GM23338 (cell line): ENCODE measurements around the gene WNT9A.

Source experiments
- EZH2 ChIP-seq: fragments of 200-600 bp; sonication (generic); IDR thresholded peaks from one replicate; pipeline ENCODE4 v1.8.0; 2017; ENCODE audit warnings: antibody characterized with exemption, mild to moderate bottlenecking, low read depth; ENCODE audit not compliant: unreplicated experiment
- REST ChIP-seq: IDR thresholded peaks from one replicate; pipeline ENCODE4 v1.6.1; 2018; ENCODE audit warnings: antibody characterized with exemption; ENCODE audit not compliant: unreplicated experiment
- TF ChIP-seq, protein P1 (sequence below), 2 experiments: fragments of 200-600 bp in 1 of 2; sonication (generic) in 1 of 2; conservative IDR thresholded peaks; 2 replicates each; pipeline versions ENCODE4 v1.5.1 to v1.6.1; 2016 to 2017; ENCODE audit warnings: antibody characterized with exemption in 2 of 2, low read depth in 2 of 2, mild to moderate bottlenecking in 2 of 2, moderate library complexity in 1 of 2

DNA sequence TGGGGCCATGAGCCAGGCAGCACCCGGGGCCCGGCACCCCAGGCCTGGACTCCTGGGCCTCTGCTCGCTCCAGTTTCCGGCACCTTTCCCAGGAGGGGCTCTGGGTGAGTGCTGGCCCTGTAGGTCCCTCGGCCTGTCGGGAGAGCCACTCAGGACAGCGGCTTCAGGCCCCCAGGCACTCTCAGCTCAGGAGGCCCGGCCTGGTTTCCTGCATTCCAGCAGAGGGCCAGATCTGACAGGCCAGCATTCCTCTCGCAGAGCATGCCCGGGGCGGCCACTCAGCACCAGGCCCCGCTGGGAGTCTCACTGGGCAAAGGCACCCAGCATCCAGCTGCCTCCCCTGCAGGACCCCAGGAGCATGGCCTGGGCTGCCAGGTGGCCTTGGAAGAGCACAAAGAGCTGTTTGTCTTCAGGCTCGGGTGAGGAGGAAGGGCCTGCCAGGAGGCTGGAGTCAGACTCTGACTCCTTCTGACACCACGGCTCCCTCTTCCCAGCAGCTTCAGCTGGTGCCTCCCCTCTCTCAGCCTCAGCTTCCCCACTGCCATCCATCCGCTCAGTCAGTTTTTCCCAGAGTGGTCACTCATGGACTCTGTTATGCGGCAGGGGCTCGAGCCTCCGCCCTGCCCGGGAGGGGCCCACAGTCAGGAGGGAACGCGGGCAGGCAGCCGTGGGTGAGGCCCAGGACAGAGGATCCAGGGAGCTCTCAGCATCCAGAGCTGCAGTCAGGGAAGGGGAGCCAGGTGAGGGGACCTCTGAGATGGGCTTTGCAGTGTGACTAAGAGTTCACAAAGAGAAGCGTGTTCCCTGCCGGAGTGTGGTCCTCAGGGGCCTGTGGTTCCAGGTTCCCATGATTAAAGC, 51.7 kb downstream of the WNT9A start:
- no peak for TF ChIP-seq EZH2
- no peak for TF ChIP-seq REST
- TF ChIP-seq, protein P1, sequence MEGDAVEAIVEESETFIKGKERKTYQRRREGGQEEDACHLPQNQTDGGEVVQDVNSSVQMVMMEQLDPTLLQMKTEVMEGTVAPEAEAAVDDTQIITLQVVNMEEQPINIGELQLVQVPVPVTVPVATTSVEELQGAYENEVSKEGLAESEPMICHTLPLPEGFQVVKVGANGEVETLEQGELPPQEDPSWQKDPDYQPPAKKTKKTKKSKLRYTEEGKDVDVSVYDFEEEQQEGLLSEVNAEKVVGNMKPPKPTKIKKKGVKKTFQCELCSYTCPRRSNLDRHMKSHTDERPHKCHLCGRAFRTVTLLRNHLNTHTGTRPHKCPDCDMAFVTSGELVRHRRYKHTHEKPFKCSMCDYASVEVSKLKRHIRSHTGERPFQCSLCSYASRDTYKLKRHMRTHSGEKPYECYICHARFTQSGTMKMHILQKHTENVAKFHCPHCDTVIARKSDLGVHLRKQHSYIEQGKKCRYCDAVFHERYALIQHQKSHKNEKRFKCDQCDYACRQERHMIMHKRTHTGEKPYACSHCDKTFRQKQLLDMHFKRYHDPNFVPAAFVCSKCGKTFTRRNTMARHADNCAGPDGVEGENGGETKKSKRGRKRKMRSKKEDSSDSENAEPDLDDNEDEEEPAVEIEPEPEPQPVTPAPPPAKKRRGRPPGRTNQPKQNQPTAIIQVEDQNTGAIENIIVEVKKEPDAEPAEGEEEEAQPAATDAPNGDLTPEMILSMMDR (conservative IDR thresholded peaks at IDR 0.05; ENCODE audit: low read depth in 2 of 2): no peak
